NCI-H2029 treated with DMSO at 0.1 percent for 48 hours (cell line): ENCODE measurements around the gene BTN1A1.
"Not testable (repeated sequence)": the region's sequence is repeated elsewhere in the genome, so short reads cannot be mapped to it uniquely, and the experiment has no call there.

Experiments
- DNase-seq: peaks from one replicate; lab custom pipeline; 2025; lab: John Stamatoyannopoulos, UW

BTN1A1 gene, protein sequence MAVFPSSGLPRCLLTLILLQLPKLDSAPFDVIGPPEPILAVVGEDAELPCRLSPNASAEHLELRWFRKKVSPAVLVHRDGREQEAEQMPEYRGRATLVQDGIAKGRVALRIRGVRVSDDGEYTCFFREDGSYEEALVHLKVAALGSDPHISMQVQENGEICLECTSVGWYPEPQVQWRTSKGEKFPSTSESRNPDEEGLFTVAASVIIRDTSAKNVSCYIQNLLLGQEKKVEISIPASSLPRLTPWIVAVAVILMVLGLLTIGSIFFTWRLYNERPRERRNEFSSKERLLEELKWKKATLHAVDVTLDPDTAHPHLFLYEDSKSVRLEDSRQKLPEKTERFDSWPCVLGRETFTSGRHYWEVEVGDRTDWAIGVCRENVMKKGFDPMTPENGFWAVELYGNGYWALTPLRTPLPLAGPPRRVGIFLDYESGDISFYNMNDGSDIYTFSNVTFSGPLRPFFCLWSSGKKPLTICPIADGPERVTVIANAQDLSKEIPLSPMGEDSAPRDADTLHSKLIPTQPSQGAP

DNA sequence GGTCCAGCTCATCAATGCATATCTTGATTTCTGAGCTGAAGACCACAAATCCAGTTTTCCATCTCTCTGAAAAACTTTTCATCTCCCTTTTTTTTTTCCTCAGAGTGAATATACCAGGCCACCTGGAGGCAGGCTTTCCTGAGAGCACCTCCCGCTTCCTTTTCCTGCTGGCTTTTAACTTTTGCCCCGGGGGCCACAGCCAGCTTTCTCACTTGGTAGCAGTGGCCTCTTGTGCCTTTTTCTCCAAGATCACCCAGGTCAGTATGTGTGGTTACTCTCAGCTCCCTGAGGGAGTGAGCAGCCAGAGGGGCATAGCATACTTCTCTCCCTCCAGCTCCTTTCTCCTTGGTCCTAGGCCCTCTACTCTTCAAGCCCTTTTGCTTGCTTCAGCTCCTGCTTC is at the start of gene BTN1A1:
TSS of gene BTN1A1 (plus strand) at position 202 of the 400 bp plus-strand sequence. CDS start 984 bp downstream, outside the sequence.
- no peak for DNase-seq

DNA sequence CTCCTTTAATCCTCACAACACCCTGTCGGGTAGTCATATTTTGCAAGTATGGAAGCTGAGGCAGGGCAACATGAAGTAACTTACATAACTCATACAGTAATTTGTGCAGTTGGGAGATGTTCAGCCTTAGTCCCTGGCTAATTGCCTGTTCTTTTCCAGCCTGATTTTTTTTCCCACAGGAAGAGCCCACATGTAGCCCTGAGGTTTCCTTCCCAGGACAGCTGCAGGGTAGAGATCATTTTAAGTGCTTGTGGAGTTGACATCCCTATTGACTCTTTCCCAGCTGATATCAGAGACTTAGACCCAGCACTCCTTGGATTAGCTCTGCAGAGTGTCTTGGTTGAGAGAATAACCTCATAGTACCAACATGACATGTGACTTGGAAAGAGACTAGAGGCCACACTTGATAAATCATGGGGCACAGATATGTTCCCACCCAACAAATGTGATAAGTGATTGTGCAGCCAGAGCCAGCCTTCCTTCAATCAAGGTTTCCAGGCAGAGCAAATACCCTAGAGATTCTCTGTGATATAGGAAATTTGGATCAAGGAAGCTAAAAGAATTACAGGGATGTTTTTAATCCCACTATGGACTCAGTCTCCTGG is 47.4 kb upstream of the BTN1A1 start:
- DNase-seq = no peak

DNA sequence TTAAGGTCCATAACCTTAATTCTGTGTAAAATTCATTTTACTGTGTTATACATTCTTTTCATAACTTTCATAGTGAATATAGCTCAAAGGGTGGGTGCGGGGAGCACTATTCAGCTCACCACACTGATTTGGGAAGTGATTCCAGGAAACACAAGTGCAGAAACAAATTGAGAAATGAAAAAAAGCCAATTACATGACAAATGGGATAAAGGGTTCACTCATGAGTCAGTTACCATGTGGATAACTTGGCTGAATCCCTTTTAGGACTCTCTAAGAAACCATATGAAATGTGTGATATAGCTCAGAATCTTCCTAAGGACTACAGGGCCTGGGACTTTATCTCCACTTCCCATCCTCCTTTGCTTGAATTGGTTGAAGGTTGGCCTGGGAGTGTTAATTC is 45.5 kb upstream of the BTN1A1 start:
- no peak for DNase-seq

DNA sequence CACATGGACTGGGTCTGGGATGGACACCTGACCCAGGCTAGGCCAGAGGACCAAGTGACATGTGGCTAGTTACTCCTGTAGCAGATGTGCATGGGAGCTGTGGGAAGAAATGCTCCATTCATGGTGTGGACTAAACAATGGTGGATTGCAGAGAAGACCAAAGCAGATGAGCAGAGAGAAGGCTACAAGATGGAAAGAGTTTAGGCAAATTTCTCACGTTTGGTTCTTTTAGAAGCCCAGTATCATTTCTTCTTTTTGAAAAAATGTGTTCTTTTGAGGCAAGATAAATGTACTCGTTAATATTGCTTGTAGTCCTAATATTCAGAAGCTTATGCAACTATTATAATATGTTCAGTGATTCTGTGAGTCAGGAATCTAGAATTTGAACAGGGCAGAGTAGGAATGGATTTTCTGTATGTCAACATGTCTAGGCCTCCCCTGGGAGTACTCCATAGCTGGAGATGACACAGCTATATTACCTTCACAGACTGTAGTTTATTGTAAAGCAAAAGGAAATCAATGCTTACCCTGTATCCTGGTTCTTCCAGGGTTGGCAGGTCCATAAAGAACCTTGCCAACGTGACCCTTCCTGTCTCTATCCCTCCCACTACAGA is 44.6 kb upstream of the BTN1A1 start:
- no peak for DNase-seq

DNA sequence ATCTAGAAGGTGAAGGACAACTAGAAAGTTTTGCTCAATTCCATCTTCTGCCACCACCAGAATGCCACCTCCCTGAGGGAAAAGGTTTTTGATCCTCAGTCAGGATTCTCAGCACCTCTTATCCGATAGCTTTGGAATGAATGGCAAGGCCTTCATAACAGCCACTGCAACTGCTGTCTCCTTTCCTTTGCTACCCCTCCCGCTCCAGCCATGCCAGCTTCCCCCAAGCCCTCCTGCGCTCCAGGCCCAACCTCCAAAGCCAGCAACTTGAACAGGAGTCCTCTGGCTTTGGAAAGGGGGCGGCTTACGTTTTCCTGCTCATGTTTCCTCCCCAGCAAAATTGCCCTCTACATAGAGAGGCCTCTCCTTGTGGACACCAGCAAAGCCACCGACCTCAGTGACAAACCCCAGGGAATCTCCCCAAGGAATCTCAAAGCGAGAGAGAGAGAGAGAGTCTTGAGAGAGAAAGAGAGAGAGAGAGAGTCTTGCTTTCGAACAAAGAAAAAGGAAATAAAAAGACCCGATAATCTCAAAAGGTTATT is 42.8 kb upstream of the BTN1A1 start:
- no peak for DNase-seq

DNA sequence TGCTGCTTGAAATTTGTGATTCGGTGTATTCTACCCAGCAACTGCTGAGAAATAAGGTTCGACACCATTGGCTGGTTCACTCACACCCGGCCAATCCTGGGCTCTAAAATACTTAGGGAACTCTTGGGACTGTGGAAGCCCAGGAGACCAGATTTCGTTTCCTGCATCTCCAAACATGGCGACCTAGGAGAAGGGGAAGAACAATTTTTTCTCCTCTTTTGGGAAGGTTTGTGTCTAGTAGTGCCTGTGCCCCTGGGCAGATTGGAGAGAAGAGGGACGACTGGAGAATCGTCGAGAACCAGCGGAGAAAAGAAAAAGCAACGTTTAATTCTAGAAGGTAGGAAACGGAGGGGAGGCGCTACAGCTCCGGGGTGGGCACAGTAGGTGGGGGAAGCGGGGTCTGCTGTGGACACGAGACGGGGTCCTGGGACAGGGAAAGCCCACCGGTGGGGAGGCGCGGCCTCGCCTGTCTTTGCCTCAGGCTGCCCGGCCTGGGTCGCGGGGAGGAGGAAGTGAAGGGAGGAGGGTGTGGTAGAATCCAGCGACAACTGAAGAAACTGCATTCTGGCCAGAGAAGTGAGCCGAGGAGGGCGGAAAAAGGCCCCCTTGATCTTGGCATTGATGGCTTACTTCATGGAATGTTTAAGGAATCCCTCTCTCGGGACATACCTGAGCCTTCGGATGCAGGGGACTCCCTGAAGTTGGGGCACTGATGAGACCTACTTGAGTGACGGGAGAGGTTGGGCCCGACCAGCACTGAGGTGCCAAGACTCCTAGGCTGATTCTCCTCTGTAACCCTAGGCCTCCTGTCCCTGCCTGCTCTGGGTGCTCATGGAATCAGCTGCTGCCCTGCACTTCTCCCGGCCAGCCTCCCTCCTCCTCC is 42.1 kb upstream of the BTN1A1 start, which contains the start of gene BTN2A1:
TSS of gene BTN2A1 (plus strand) at position 150 of the 883 bp plus-strand sequence. CDS start at position 832, 682 bp downstream.
- peak; percentile 89 for DNase-seq

DNA sequence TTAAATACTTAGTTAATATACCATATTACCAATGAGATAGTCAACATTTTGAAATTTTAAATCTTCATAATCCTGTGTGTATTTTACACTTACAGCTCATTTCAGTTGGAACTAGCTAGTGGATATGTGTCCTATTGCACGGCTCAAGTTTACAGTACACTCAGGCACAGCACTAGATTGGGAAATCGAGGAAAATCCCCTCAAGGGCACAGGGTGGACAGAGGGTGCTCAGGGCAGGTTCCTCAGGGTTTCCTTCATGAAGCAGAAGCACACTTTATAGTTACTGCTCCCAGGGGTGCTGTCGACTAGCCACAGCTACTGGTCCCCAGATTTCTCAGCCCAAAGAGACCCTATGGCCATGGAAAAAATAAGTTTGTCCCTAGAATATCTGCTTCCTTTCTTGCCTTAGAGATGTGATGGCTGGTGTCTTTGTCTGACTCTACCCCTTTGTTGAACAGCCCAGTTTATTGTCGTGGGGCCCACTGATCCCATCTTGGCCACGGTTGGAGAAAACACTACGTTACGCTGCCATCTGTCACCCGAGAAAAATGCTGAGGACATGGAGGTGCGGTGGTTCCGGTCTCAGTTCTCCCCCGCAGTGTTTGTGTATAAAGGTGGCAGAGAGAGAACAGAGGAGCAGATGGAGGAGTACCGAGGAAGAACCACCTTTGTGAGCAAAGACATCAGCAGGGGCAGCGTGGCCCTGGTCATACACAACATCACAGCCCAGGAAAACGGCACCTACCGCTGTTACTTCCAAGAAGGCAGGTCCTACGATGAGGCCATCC is 40.9 kb upstream of the BTN1A1 start:
- no peak for DNase-seq

DNA sequence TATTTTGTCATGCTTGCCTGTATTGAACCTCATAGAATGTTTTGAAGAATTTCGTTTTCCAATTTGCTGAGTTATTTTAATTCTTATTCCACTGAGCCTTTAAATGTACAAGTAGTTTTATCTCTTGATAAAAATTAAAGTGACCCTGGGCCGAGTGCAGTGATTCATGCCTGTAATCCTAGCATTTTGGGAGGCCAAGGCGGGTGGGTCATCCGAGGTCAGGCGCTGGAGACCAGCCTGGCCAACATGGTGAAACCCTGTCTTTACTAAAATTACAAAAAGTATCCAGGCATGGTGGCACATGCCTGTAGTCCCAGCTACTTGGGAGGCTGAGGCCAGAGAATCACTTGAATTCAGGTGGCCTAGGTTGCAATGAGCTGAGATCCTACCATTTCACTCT is 38.8 kb upstream of the BTN1A1 start:
- not testable (repeated sequence) for DNase-seq

DNA sequence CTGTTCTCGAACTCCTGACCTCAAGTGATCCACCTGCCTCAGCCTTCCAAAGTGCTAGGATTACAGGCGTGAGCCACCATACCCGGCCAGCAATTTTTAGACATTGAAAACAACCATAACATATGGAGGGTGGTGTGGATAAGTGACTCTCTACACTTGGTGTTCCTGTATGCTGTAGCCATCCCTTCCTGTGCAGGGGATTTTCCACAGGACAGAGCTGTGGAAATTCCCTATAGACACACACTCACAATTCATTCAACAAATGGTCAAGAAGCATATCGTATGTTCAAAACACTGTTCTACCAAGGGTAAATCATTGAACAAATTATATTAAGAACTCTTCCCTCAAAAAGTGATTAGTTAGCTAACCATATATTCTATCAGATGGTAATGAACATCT is 36.1 kb upstream of the BTN1A1 start:
- no peak for DNase-seq

DNA sequence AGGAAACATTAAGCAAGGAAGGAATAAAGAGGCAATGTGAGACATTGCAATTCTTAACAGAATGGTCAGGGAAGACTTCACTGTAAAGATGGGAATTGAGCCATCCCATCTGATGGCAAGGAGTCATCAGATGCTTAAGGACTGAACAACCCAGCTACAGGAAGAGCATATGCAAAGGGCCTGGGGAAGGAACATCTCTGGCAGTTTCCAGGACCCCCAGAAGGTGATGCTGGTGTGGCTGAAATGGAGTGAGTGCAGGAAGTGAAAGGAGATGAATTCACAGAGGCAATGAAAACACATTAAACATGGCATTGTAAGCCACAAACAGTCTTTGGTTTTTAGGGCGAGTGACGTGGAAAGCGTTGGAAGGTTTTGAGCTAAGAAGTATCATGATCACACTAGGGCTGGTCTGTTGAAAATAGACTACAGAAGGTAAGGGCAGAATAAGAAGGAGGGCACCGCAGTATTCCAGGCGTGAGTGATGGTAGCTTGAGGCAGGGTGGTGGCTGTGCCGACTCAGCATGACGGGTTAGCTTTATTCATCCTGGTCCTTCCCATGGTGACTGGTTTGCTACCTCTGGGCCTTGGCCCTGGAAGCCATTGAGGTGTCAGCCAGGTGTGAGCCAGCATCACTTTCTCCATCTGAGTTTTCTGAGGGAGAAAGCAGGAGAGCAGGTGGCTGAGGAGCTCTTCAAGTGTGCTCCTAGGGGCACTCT is 35.5 kb upstream of the BTN1A1 start:
- DNase-seq = no peak

DNA sequence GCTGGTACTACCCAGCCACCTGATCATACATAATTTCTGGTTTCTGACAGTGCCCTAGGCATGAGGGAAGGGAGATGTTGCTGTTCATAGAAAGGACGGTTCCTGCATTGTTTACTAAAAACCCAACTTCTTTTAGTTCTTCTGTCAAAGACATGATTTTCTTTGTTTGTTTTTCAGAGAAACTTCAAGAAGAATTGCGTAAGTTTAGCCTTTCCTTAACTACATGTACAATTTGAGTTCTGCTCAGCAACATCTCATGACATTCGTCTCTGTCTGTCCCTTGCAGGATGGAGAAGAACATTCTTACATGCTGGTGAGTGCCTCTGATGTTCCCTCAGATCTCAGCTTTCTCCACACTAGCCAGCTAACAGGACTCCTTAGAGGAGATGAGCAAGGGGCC is 34.3 kb upstream of the BTN1A1 start:
- DNase-seq = no peak

DNA sequence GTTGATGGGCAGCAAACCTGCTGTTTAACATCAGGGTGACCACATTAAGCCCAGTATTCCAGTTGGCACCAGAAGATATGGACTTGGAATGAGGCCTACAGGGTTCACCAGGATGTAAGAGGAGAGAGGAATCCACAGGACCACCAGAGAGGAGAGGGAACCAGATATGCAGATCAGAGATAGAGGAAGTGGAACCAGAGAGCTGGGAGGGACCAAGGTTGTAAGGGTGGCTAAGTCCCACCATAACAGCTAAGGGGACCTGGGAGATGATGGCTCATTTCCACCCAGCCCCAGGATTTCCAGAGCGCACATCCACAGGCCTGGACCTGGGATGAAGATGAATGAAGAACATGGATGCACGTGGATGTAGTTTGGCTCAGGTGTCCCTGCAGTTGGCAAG is 31.3 kb upstream of the BTN1A1 start:
- DNase-seq = no peak

DNA sequence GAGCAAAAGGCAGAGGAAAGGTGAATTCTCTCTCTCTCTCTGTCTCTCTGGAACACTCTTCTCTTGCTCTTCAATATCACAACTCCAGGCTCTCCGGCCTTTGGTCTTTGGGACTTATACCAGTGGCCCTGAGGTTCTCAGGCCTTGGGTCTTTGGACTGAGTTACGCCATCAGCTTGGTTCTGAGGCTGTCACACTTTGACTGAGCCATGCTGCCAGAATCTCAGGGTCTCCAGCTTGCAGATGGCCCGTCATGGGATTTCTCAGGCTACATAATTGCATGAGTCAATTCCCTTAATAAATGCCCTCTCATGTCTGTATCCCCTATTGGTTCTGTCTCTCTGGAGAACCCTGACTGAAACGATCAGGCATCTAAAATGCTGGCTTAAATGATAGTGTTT is 29.5 kb upstream of the BTN1A1 start:
- no peak for DNase-seq

DNA sequence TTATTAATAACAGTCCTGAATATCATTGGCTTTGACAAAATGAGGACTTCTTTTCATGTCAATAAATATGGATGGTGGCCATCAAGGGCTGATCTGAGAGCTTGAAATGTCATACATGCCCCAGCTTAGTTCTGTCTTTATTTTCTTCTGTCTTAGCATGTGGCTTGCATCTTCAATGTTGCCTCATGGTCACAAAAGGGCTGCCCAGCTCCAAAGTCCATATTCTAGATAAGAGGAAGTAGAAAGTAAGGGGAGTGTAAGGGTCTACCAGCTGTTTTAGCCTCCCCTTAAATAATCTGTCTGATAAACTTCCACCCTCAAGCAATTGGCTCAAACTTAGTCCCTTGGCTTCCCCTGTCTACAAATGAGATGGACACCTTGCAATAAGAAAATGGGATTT is 28.1 kb upstream of the BTN1A1 start:
- DNase-seq = no peak

DNA sequence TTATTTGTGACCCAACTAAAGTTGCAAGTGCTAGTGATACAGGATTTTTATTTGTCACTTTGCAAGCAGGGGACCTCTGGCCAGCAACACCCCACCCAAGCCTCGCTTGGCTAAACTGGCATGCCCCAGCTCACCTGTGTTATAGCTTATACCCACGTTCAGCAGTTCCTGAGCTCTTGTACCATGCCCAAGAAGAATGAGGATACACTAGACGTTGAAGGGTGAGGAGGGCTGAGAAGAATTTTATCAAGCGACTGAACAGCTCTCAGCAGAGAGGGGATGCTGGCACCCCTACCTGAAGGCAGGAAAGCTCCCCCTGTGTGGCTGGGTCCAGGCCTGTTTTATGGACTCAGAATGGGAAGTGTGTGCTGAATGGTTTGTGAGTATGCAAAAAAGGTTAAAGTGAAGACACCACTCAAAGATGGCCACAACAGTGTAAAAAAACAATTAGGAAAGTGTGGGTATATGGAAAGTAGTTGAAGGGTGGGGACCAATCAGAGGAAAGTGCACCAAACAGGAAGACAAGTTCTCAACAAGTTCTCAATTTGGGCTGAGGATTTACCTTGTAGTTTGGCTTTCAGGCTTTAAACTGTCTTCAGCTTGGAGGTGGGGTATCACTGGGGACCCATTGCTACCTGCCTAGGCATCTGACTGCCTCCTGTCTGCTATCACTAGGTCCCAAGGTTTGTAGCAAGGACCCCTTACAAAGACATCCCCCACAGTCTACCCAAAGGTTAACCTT is 27.4 kb upstream of the BTN1A1 start:
- DNase-seq = no peak

DNA sequence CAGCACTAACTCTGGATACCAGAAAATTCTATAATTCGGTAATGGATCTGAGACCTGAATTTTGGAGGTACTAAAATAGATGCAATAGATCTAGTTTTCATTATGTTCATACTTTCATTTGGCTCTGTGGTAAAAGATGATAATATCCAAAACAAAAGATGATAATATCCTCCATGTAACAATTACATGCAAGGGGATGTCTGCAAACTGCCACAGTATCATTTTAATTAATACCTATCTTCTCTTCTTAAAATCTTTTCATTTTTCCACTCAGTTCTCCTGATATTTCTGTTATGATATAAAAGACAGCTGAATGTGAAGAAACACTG is 26.7 kb upstream of the BTN1A1 start:
- no peak for DNase-seq

DNA sequence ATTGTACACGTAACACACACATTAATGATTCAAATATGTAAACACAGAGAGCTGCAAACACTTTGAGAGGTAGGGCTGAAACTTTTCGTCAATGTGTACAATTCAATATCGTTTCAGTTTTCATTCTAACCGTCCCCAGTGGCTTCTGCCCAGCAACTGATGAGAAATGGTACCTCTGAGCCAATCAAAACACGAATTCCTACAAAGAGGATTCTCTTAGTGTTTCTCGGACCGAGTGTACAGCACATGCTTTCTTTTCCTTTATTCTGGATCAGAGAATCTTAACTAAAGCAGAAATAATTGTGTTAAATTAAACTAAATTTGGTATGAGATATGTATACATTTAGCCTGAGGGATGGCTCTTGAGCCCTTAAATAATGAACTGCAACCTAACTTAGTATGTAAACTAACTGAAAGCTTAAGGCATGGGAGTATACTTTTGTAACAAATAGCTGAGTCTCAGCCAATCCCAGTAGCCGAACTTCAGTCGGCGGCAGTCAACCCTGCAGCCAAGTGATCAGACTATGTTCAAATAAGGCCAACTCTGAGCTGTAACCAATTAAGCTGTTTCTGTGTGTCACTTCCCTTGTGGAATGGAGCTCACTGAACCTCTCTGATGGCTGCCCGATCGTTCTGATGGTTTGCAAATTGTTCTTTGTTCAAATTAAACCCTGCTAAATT is 26.2 kb upstream of the BTN1A1 start:
- DNase-seq = peak; percentile 97

DNA sequence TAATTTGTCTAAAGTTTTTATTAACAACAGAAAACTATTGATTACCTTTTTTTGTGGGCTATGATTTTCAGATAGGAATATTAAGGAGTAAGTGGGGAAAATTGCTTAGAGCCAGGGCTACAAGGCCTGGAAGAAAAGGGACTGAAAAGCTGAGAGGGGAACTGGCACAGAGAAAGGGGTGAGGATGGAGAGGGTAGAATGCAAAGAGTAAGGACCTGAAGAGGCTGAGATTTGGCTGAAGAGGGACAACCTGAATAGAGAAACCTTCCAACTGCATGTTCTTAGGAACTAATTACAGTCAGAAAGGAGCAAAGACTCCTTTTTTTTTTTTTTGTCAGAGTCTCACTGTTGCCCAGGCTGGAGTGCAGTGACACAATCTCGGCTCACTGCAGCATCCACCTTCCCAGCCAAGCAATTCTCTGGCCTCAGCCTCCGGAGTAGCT is 25.6 kb upstream of the BTN1A1 start:
- DNase-seq = no peak
